GM21737 (cell line): ENCODE results near the gene ADAMTS8.

Experiments used
- ATAC-seq: cut with Tn5 transposase; IDR thresholded peaks from one replicate; pipeline ENCODE4 v1.9.1; 2021; ENCODE audit warnings: mild to moderate bottlenecking, moderate library complexity; ENCODE audit not compliant: unreplicated experiment

ADAMTS8 gene

DNA sequence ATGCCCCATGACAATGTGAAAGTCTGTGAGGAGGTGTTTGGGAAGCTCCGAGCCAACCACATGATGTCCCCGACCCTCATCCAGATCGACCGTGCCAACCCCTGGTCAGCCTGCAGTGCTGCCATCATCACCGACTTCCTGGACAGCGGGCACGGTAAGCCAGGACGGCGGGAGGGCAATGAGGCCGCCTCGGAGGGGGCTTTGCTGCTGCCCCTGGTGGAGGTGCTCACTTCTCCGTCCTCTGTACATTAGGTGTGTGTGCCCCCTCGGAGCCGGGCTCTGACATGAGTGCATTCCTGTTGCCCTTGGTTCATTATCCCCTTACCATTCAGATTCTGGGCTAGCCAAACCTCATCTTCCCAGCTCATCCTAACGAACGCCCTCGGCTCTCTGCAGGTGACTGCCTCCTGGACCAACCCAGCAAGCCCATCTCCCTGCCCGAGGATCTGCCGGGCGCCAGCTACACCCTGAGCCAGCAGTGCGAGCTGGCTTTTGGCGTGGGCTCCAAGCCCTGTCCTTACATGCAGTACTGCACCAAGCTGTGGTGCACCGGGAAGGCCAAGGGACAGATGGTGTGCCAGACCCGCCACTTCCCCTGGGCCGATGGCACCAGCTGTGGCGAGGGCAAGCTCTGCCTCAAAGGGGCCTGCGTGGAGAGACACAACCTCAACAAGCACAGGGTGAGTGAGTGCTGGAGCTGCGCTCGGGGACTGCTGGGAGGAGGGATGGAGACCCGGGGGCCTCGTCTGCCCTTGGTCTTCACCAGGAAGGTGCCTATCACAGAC, 33.9 kb upstream of the ADAMTS8 start:
- no peak for ATAC-seq

GRCh38 chr11:130459521-130459920, 31.1 kb upstream of the ADAMTS8 start:
- ATAC-seq = no peak

- ATAC-seq = no peak
Measured at GRCh38 chr11:130458410-130458729, 30.0 kb upstream of the ADAMTS8 start.

GRCh38 chr11:130457623-130458409, 29.4 kb upstream of the ADAMTS8 start:
- ATAC-seq = no peak

GRCh38 chr11:130456286-130456685, 27.9 kb upstream of the ADAMTS8 start:
- no peak for ATAC-seq

DNA sequence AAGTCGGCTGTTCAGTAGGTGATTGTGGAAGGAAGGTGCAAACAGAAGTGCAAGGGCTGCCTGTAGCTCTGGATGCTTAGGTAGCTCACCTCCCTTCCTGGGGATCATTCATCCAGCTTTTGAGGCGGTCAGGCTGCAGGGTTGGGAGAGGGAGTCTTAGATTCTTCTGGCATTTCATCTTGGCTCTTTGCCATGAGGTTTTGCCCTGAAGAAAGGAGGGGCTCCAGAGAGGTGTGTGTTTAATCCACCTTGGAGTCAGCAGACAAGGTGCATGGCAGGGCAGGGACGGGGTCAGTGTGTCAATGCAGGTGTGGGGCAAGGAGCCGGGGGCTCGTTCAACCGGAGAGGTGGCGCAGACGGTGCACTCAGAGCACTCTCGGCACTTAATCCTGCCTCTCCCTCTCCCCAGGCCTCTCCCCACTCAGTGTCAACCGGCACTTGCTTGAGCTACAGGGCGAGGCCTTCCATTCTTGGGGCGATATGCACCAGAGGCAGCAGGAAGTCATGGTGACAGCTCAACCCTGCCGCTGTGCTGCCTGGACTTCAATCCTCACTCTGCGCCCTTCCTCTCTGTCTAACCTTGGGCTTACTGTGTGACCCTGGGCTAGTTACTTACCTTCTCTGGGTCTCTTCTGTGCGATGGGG, 27.2 kb upstream of the ADAMTS8 start:
- no peak for ATAC-seq

GRCh38 chr11:130454491-130455252, 26.3 kb upstream of the ADAMTS8 start:
- no peak for ATAC-seq

DNA sequence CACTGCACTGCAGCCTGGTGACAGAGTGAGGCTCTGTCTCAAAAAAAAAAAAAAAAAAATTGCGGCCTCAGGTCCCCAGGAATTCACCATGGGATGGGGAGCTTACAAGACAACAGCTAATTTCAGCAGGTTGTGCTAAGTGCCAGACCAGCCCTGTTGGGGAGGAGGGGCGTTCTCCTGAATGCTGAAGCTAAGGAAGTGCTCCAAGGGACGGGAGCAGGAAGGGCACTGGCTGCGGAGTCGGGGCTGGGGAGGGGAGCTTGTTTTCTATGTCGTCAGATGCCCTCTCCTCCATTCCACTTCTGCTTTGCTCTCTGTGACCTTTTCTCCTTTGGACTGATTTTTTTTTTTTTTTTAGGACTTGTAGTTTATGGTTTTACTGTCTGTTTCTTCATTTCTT, 24.5 kb upstream of the ADAMTS8 start:
- no peak for ATAC-seq

DNA sequence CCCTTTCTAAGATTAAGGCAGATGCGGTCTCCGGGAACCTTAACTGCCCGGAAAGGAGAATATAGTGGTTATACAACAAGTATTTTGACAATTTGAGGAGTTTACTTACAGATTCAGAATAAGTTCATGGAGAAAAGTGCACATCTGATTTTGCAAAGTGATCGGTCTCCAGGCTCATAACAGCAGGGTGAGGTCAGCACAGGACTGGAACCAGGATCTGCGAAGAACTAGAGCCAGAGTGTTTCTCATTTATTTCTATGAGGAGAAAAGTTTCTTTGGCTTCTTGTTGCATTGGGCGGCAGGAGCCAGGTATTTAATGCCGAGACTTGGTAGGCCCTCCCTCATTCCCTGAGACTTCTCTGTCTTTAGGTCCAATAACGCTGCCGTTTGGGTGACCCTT, 23.8 kb upstream of the ADAMTS8 start:
- no peak for ATAC-seq

DNA sequence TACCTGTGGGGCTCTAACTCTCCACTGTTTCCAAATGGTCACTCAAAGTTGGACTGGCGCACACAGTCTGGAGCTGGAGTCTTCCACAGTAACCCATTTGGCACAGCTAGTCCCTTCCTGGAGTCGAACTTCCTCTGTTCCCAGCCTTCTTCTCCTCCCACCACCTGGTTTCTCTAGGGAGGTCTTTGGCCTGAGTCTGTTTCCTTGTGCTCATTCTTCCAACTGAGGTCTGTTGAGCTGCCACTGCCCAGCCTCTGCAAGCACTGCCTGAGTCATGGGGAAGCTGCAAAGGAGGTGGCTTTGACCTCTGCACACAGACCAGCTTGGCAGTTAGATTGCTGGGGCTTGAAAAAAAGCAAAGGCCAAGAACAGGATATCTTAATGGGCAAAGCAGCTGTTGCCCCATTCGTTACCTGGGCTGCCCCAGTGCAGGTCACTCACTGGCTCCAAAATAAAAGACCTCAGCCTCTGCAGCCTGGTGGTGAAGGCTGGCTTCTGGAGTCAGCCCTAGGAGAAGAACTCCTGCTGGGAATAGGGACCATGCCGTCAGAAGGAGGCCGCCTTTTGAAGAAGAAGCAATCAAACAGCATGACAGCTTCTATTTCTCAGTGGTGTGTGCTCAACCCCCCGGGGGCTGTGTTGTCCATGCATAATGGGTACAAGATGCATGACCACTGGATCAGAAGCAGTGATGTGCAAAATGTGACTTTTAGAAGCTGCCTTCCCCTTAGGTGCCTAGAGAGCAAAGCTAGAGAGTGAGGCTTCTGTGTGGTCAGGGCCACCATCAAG, 23.0 kb upstream of the ADAMTS8 start:
- no peak for ATAC-seq

- ATAC-seq = no peak
Measured at GRCh38 chr11:130449996-130450769, 21.8 kb upstream of the ADAMTS8 start.

GRCh38 chr11:130449310-130449990, 21.0 kb upstream of the ADAMTS8 start:
- no peak for ATAC-seq

DNA sequence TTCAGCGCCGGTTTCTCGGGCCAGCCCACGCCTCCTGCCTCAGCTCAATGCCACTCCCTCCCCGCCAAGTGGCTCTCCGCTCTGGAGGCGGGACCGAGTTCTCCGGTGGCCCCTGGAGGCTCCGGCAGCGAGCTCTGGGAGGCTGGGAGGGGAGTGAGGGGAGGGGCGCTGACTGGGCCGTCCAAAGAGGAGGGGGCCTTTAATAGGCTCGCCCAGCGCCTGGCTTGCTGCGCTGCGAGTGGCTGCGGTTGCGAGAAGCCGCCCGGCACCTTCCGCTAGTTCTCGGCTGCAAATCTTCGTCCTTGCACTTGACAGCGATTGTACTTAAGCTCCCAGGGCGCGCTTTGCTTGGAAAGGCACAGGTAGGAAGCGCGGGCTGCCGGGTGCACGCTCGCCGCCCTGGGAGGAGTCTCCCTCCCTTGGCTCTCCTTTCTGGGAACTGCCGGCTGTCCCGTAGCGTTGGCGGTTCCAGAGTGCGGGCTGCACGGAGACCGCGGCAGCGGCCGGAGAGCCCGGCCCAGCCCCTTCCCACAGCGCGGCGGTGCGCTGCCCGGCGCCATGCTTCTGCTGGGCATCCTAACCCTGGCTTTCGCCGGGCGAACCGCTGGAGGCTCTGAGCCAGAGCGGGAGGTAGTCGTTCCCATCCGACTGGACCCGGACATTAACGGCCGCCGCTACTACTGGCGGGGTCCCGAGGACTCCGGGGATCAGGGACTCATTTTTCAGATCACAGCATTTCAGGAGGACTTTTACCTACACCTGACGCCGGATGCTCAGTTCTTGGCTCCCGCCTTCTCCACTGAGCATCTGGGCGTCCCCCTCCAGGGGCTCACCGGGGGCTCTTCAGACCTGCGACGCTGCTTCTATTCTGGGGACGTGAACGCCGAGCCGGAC, 20.3 kb upstream of the ADAMTS8 start, which contains the start of gene ADAMTS15:
TSS of gene ADAMTS15 (plus strand) at position 230 of the 894 bp plus-strand sequence. CDS start at position 559, 329 bp downstream.
- no peak for ATAC-seq

DNA sequence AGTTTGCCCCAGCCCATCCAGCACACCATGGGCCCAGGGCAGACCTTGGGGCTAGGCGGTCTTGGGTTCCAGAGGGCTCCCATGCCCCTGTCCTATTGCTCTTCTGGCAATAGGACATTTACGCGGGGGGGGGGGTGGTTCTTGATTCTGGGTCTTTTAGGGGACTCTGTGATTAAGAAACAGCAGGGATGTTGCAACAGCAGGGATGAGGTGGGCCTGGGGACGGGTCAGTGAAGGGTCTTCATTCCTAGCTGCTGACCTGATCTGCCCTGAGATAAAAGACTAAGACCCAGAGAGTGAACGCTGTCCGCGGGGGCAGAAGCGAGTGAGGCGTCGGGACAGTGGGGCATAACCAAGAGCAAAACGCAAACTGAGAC, 19.6 kb upstream of the ADAMTS8 start:
- no peak for ATAC-seq

DNA sequence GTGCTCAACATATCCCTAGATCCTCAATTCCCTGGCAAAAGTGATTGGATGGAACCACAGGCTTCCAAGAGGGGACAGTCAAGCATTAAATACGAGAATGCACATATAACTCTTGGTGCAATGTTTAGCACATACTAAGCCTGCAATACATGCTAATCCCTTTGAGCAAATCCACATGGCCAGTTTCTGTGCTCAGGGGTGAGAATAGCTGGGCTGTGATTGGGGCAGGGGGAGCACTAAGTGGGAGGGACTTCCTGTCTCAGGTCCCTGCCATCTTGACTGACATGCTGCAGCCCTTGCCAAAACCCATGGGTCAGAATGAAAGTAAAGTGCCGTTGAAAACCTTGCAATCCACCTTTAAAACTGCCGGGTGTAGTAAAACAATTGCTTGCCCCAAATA, 17.4 kb upstream of the ADAMTS8 start:
- no peak for ATAC-seq

- ATAC-seq = no peak
Measured at GRCh38 chr11:130442737-130443136, 14.3 kb upstream of the ADAMTS8 start.

- no peak for ATAC-seq
Measured at GRCh38 chr11:130441719-130442118, 13.3 kb upstream of the ADAMTS8 start.

DNA sequence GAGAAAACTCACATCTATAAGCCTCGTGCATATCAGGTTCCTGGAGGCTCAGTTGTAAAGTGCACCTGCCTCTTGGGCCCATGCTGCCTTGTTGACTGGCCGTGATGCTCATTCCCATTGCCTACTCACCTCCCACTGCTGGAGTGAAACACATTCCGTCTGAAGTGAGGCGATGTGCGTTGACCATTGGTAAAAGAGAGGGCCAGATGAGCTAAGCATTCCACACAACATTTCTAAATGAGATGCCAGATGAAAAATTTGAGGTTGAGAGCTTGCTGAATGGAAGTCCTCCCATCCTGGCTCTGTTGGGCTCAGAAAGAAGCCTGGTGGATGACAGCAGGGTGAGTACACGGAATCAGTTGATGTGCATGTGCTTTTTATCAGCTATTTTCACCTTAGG, 11.5 kb upstream of the ADAMTS8 start:
- ATAC-seq = no peak
